ENCODE results near the gene WDR19. TPM values are rescaled to one million over a fixed set of nuclear protein-coding genes. Genes with fewer than 3 reads are reported as not detected.

Gene WDR19
- total RNA-seq, 4 donors from 2014 or later = 53.6 to 71.2 (median 66.1) TPM

DNA sequence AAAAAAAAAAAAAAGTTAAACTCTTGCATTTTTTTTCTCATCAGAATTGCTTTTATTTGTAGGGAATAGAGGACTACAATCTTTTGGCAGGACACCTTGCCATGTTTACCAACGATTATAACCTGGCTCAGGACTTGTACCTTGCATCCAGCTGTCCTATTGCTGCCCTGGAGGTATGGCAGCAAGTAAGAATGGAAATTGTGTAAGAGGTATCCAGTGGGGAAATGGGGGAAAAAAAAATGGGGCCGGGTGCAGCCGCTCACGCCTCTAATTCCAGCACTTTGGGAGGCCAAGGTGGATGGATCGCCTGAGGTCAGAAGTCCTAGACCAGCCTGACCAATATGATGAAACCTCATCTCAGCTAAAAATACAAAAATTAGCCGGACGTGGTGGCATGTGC is 49.8 kb downstream of the WDR19 start:
- TF ChIP-seq, protein P1, sequence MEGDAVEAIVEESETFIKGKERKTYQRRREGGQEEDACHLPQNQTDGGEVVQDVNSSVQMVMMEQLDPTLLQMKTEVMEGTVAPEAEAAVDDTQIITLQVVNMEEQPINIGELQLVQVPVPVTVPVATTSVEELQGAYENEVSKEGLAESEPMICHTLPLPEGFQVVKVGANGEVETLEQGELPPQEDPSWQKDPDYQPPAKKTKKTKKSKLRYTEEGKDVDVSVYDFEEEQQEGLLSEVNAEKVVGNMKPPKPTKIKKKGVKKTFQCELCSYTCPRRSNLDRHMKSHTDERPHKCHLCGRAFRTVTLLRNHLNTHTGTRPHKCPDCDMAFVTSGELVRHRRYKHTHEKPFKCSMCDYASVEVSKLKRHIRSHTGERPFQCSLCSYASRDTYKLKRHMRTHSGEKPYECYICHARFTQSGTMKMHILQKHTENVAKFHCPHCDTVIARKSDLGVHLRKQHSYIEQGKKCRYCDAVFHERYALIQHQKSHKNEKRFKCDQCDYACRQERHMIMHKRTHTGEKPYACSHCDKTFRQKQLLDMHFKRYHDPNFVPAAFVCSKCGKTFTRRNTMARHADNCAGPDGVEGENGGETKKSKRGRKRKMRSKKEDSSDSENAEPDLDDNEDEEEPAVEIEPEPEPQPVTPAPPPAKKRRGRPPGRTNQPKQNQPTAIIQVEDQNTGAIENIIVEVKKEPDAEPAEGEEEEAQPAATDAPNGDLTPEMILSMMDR (IDR thresholded peaks at IDR 0.05; ENCODE audit: low read depth) = no peak

GRCh38 chr4:39233114-39233513 is 50.8 kb downstream of the WDR19 start:
- TF ChIP-seq, protein P1 (IDR thresholded peaks at IDR 0.05; ENCODE audit: low read depth) = no peak

GRCh38 chr4:39233783-39234182 is 51.5 kb downstream of the WDR19 start:
- TF ChIP-seq, protein P1 (IDR thresholded peaks at IDR 0.05; ENCODE audit: low read depth) = no peak

- TF ChIP-seq, protein P1 (IDR thresholded peaks at IDR 0.05; ENCODE audit: low read depth) = no peak
These were observed 52.7 kb downstream of the WDR19 start for GRCh38 chr4:39235021-39235420.

GRCh38 chr4:39235696-39236095 is 53.4 kb downstream of the WDR19 start:
- TF ChIP-seq, protein P1 (IDR thresholded peaks at IDR 0.05; ENCODE audit: low read depth) = no peak

DNA sequence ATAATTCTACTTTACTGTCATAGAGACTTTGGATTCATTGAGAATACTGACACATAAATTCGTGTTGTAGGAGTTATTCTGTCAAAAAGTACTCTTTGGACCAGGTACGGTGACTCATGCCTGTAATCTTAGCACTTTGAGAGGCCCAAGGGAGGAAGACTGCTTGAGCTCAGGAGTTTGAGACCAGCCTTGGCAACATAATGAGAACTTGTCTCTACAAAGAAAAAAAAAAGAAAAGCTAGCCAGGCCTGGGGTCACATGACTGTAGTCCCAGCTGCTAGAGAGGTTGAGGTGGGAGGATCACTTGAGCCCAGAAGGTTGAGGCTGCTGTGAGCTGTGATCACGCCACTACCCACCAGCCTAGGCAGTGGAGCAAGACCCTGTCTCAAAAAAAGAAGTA is 54.9 kb downstream of the WDR19 start:
- TF ChIP-seq, protein P1 (IDR thresholded peaks at IDR 0.05; ENCODE audit: low read depth) = no peak

DNA sequence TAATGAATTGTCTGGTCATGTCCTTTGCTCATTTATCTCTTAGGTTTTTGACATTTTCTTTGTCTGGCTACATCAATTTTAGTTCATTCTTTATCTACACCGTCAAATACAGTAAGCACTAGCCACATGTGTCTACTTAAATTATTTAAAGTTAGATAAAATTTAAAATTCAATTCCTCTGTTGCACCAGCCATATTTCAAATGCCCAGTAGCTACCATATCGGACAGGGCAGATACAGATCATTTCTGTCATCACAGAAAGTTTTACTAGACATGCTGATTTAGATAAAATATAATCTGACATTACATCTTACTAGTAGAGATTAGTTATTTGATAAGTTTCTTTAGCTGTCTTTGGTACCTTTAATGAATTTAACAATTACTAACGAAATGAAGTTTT is 61.1 kb downstream of the WDR19 start:
- TF ChIP-seq, protein P1 (IDR thresholded peaks at IDR 0.05; ENCODE audit: low read depth) = no peak
